GM12878 (cell line): ENCODE measurements around the gene CD86. TPM values are rescaled to one million over a fixed set of nuclear protein-coding genes. Genes with fewer than 3 reads are reported as not detected.

Experiments
- CBX3 ChIP-seq: fragments of 200-600 bp; sonication (generic); IDR thresholded peaks from 2 replicates; pipeline ENCODE4 v1.6.1; 2016; ENCODE audit warnings: low read depth, borderline replicate concordance
- CHD2 ChIP-seq: IDR thresholded peaks from 2 replicates; pipeline ENCODE4 v1.6.1; 2011; ENCODE audit warnings: low read depth, low read length, improper control_type of control experiment, borderline replicate concordance
- DPF2 ChIP-seq: fragments of 450-650 bp; IDR thresholded peaks from 2 replicates; pipeline ENCODE4 v1.6.1; 2017; ENCODE audit warnings: mild to moderate bottlenecking
- GABPA ChIP-seq: IDR thresholded peaks from 2 replicates; pipeline ENCODE4 v1.6.1; 2014; ENCODE audit warnings: antibody characterized with exemption, low read depth, mild to moderate bottlenecking, inconsistent platforms
- HCFC1 ChIP-seq: fragments of 150-350 bp; IDR thresholded peaks from 2 replicates; pipeline ENCODE4 v1.6.1; 2014; ENCODE audit warnings: low read length
- LARP7 ChIP-seq: fragments of 450-650 bp; IDR thresholded peaks from 2 replicates; pipeline ENCODE4 v1.6.1; 2017; ENCODE audit warnings: mild to moderate bottlenecking
- MYC ChIP-seq: IDR thresholded peaks from 2 replicates; pipeline ENCODE4 v1.6.1; 2011; ENCODE audit warnings: mild to moderate bottlenecking, low read length, moderate library complexity, inconsistent platforms; ENCODE audit not compliant: insufficient read depth, insufficient replicate concordance, insufficient read length, severe bottlenecking
- NFIC ChIP-seq: IDR thresholded peaks from 2 replicates; pipeline ENCODE4 v1.6.1; 2012; ENCODE audit warnings: low read depth, mild to moderate bottlenecking, inconsistent platforms, low read length, moderate library complexity
- NRF1 ChIP-seq: conservative IDR thresholded peaks from 2 replicates; pipeline ENCODE4 v1.6.1; 2011; ENCODE audit warnings: mild to moderate bottlenecking, low read depth, low read length, improper control_type of control experiment
- RB1 ChIP-seq: fragments of 450-650 bp; formaldehyde crosslinking; IDR thresholded peaks from 2 replicates; pipeline ENCODE4 v1.6.1; 2017; ENCODE audit warnings: mild to moderate bottlenecking, borderline replicate concordance
- RFX5 ChIP-seq: IDR thresholded peaks from 2 replicates; pipeline ENCODE4 v1.6.1; 2011; ENCODE audit warnings: low read depth, low read length, improper control_type of control experiment
- RUNX3 ChIP-seq: IDR thresholded peaks from 2 replicates; pipeline ENCODE4 v1.6.1; 2012; ENCODE audit warnings: low read length, inconsistent platforms
- SIN3A ChIP-seq: IDR thresholded peaks from 2 replicates; pipeline ENCODE4 v1.6.1; 2012; ENCODE audit warnings: low read depth, low read length, improper control_type of control experiment
- SMAD1 ChIP-seq: fragments of 450-650 bp; IDR thresholded peaks from 2 replicates; pipeline ENCODE4 v1.6.1; 2018; ENCODE audit warnings: mild to moderate bottlenecking, low read depth; ENCODE audit not compliant: partially characterized antibody
- SREBF1 ChIP-seq: IDR thresholded peaks from 2 replicates; pipeline ENCODE4 v1.6.1; 2012; ENCODE audit warnings: mild to moderate bottlenecking, low read length
- TCF12 ChIP-seq: IDR thresholded peaks from 2 replicates; pipeline ENCODE4 v1.6.1; 2011; ENCODE audit warnings: low read depth, mild to moderate bottlenecking, low read length
- TCF7 ChIP-seq: IDR thresholded peaks from 2 replicates; pipeline ENCODE4 v1.6.1; 2014; ENCODE audit warnings: antibody characterized with exemption, borderline replicate concordance
- WRNIP1 ChIP-seq: IDR thresholded peaks from 2 replicates; pipeline ENCODE4 v1.6.1; 2011; ENCODE audit warnings: low read depth, low read length, improper control_type of control experiment, borderline replicate concordance
- ZBED1 ChIP-seq: IDR thresholded peaks from 2 replicates; pipeline ENCODE4 v1.6.1; 2016; ENCODE audit warnings: borderline replicate concordance
- ZZZ3 ChIP-seq: IDR thresholded peaks from 2 replicates; pipeline ENCODE4 v1.6.1; 2011; ENCODE audit warnings: low read depth; ENCODE audit not compliant: control insufficient read depth, insufficient read length
- polyA plus RNA-seq, 11 experiments: library from polyadenylated mRNA; depleted of rRNA in 4 of 11; unstranded in 6 of 11; stranded (reverse) in 5 of 11; fragments of >200 nt; fragmentation: Nextera tagmentation in 4 of 11; fragmentation: Illumina TruSeq in 1 of 11; extraction: Ambion mirVana in 4 of 11; extraction: Trizol in 1 of 11; gene quantifications; 1 replicate in 1 of 11; 2 replicates in 10 of 11; pipeline versions ENCODE4 v1.2.1 to v1.2.3, GENCODE V29; 2011 to 2016; ENCODE audit warnings: inconsistent platforms in 2 of 11, missing spikeins in 2 of 11, low read depth in 1 of 11
- total RNA-seq, 4 experiments: library from RNA; depleted of rRNA in 3 of 4; stranded (reverse); fragments of >200 nt in 3 of 4; fragmentation: Illumina TruSeq in 1 of 4; extraction: Trizol in 1 of 4; gene quantifications; 2 replicates each; pipeline versions ENCODE4 v1.2.1 to v1.2.3, GENCODE V29; 2013 to 2021
- TF ChIP-seq, protein P1 (sequence below): IDR thresholded peaks from 2 replicates; pipeline ENCODE4 v1.6.1; 2011; ENCODE audit warnings: low read depth, low read length, improper control_type of control experiment, borderline replicate concordance
- TF ChIP-seq, protein P2 (sequence below): IDR thresholded peaks from 2 replicates; pipeline ENCODE4 v1.6.1; 2012; ENCODE audit warnings: mild to moderate bottlenecking, low read depth, low read length
- TF ChIP-seq, protein P3 (sequence below): fragments of 450-650 bp; IDR thresholded peaks from 2 replicates; pipeline ENCODE4 v1.6.1; 2017; ENCODE audit warnings: low read depth, mild to moderate bottlenecking, moderate library complexity
- TF ChIP-seq, protein P4 (sequence below): fragments of 450-650 bp; IDR thresholded peaks from 2 replicates; pipeline ENCODE4 v1.6.1; 2016; ENCODE audit warnings: mild to moderate bottlenecking

The CD86 gene
- total and polyA plus RNA-seq, 10 of the 15 experiments (the other 5 are each of a cell fraction or from before 2014, with no cell fraction given): 40.9 to 100 (median 55.5) TPM

DNA sequence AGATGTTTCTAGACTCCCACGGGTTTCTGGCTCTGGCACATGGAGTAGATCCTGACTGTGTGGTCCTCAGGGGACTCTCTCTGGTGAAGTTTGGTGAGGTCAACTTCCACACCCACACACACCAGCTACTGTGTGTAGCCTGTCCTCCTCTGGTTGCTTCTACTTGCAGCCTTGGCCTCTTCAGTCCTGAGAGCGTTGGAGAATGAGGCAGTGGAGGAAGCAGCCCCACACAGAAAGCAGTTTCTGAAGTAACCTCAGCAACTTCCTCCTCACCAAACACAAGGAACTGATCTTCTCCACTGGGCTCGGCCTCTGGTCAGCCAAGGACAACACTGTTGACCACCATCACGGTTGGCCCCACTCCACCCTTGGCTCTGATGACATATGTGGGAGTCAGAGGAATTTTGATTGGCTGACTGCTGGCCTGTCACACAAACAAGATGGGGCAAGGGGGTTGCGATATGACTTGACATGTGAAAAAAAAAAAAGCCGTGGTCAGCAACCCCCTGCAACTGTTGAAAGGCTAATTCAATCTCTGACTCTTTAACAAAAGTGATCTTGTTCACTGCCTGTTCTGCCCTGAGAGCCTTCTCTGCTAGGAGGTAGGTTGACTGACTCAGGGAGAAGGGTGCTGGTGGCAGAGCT is 19.6 kb downstream of the CD86 start (continued):
- TF ChIP-seq GABPA: no peak
- TF ChIP-seq TCF12: peak; percentile 48; the same call in 1 of the 2 replicates
- TF ChIP-seq LARP7: no peak; the same call in 1 of the 2 replicates
- TF ChIP-seq ZZZ3: no peak
- no peak for TF ChIP-seq CBX3
- TF ChIP-seq, protein P1, sequence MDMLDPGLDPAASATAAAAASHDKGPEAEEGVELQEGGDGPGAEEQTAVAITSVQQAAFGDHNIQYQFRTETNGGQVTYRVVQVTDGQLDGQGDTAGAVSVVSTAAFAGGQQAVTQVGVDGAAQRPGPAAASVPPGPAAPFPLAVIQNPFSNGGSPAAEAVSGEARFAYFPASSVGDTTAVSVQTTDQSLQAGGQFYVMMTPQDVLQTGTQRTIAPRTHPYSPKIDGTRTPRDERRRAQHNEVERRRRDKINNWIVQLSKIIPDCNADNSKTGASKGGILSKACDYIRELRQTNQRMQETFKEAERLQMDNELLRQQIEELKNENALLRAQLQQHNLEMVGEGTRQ: no peak
- TF ChIP-seq RB1: no peak
- TF ChIP-seq, protein P2, sequence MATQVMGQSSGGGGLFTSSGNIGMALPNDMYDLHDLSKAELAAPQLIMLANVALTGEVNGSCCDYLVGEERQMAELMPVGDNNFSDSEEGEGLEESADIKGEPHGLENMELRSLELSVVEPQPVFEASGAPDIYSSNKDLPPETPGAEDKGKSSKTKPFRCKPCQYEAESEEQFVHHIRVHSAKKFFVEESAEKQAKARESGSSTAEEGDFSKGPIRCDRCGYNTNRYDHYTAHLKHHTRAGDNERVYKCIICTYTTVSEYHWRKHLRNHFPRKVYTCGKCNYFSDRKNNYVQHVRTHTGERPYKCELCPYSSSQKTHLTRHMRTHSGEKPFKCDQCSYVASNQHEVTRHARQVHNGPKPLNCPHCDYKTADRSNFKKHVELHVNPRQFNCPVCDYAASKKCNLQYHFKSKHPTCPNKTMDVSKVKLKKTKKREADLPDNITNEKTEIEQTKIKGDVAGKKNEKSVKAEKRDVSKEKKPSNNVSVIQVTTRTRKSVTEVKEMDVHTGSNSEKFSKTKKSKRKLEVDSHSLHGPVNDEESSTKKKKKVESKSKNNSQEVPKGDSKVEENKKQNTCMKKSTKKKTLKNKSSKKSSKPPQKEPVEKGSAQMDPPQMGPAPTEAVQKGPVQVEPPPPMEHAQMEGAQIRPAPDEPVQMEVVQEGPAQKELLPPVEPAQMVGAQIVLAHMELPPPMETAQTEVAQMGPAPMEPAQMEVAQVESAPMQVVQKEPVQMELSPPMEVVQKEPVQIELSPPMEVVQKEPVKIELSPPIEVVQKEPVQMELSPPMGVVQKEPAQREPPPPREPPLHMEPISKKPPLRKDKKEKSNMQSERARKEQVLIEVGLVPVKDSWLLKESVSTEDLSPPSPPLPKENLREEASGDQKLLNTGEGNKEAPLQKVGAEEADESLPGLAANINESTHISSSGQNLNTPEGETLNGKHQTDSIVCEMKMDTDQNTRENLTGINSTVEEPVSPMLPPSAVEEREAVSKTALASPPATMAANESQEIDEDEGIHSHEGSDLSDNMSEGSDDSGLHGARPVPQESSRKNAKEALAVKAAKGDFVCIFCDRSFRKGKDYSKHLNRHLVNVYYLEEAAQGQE: 0 out of 2 replicates have a peak, but pooled peaks have one; percentile 15
- TF ChIP-seq NFIC: peak; percentile 70
- TF ChIP-seq, protein P3, sequence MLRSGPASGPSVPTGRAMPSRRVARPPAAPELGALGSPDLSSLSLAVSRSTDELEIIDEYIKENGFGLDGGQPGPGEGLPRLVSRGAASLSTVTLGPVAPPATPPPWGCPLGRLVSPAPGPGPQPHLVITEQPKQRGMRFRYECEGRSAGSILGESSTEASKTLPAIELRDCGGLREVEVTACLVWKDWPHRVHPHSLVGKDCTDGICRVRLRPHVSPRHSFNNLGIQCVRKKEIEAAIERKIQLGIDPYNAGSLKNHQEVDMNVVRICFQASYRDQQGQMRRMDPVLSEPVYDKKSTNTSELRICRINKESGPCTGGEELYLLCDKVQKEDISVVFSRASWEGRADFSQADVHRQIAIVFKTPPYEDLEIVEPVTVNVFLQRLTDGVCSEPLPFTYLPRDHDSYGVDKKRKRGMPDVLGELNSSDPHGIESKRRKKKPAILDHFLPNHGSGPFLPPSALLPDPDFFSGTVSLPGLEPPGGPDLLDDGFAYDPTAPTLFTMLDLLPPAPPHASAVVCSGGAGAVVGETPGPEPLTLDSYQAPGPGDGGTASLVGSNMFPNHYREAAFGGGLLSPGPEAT: peak; percentile 76
- TF ChIP-seq WRNIP1: peak; percentile 87; the same call in 1 of the 2 replicates
- TF ChIP-seq, protein P4, sequence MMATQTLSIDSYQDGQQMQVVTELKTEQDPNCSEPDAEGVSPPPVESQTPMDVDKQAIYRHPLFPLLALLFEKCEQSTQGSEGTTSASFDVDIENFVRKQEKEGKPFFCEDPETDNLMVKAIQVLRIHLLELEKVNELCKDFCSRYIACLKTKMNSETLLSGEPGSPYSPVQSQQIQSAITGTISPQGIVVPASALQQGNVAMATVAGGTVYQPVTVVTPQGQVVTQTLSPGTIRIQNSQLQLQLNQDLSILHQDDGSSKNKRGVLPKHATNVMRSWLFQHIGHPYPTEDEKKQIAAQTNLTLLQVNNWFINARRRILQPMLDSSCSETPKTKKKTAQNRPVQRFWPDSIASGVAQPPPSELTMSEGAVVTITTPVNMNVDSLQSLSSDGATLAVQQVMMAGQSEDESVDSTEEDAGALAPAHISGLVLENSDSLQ: peak; percentile 94
- no peak; the same call in 1 of the 2 replicates for TF ChIP-seq SREBF1
- no peak for TF ChIP-seq MYC
- TF ChIP-seq RFX5: peak; percentile 46; the same call in 1 of the 2 replicates
- TF ChIP-seq RUNX3: peak; percentile 81
- TF ChIP-seq TCF7: 0 out of 2 replicates have a peak, but pooled peaks have one; percentile 28
- TF ChIP-seq HCFC1: 0 out of 2 replicates have a peak, but pooled peaks have one; percentile 7
- peak; percentile 31 for TF ChIP-seq SMAD1
- TF ChIP-seq CHD2: no peak; the same call in 1 of the 2 replicates
- peak; percentile 82 for TF ChIP-seq DPF2
- TF ChIP-seq NRF1: no peak
- peak; percentile 81; the same call in 1 of the 2 replicates for TF ChIP-seq ZBED1
- 0 out of 2 replicates have a peak, but pooled peaks have one; percentile 56 for TF ChIP-seq SIN3A
